Activated naive CD4-positive, alpha-beta T cell treated with anti-CD3 and anti-CD28 coated beads for 36 hours (primary cell): ENCODE measurements around the gene CLDN15. TPM values are rescaled to one million over a fixed set of nuclear protein-coding genes. Genes with fewer than 3 reads are reported as not detected.
"Not testable (repeated sequence)": the region's sequence is repeated elsewhere in the genome, so short reads cannot be mapped to it uniquely, and the experiment has no call there.

Source experiments
- CTCF ChIA-PET: fragments of 350-600 bp; sonication (Branson Sonifier 250); formaldehyde crosslinking; loops from one replicate; lab custom pipeline; 2021; ENCODE audit warnings: antibody characterized with exemption; lab: Charles Lee
- DNase-seq: peaks from one replicate; pipeline ENCODE4 v3.0.0-alpha.2; 2020
- H3K27ac Mint-ChIP-seq: one replicate; pipeline ENCODE4 v1.8.0; 2021; ENCODE audit warnings: mild to moderate bottlenecking, mixed read lengths
- H3K27me3 Mint-ChIP-seq: one replicate; pipeline ENCODE4 v1.8.0; 2021; ENCODE audit warnings: low read depth, mixed read lengths
- H3K36me3 Mint-ChIP-seq: one replicate; pipeline ENCODE4 v1.8.0; 2021; ENCODE audit warnings: low read depth, mixed read lengths
- H3K4me1 Mint-ChIP-seq: one replicate; pipeline ENCODE4 v1.8.0; 2021; ENCODE audit warnings: low read depth, mixed read lengths
- H3K4me3 Mint-ChIP-seq: one replicate; pipeline ENCODE4 v1.8.0; 2021; ENCODE audit warnings: mild to moderate bottlenecking, moderate library complexity, mixed read lengths
- H3K9me3 Mint-ChIP-seq: one replicate; pipeline ENCODE4 v1.8.0; 2021; ENCODE audit warnings: mixed read lengths
- intact Hi-C: fragments of 100-400 bp; cut with micrococcal nuclease; formaldehyde crosslinking; loops from one replicate; pipeline ENCODE4 v1.15.1; 2023
- total RNA-seq, 2 experiments: library from RNA; stranded (reverse); gene quantifications; one replicate each; pipeline ENCODE4 v1.2.3, GENCODE V29; 2021

CLDN15 gene
- total RNA-seq, 2 experiments from 2014 or later: 9.8 to 11.1 TPM

GRCh38 chr7:101216860-101217387 is 20.7 kb downstream of the CLDN15 start:
- peak overlapping the region; percentile 89 for H3K4me3 Mint-ChIP-seq
- CTCF ChIA-PET: interaction anchor here (0.9 to 3.3 kb wide), 7 partner anchors 24 to 158 kb away, joined by 3 to 18 read pairs (median 8); partner anchors contain the start of gene FIS1
- H3K36me3 Mint-ChIP-seq: peaks cover 4% of the 10 kb centered on the region
- H3K9me3 Mint-ChIP-seq: no peaks in the 10 kb centered on the region
- H3K27me3 Mint-ChIP-seq: no peaks in the 10 kb centered on the region
- no peak for DNase-seq
- H3K27ac Mint-ChIP-seq: no peak overlapping the region
- intact Hi-C loops: no loop called here
- H3K4me1 Mint-ChIP-seq: peaks cover 35% of the 10 kb centered on the region

- H3K27ac Mint-ChIP-seq: no peak overlapping the region
- intact Hi-C loops: no loop called here
- peaks cover 31% of the 10 kb centered on the region for H3K4me1 Mint-ChIP-seq
- no peak for DNase-seq
- H3K4me3 Mint-ChIP-seq: peak overlapping the region; percentile 89
- no peaks in the 10 kb centered on the region for H3K9me3 Mint-ChIP-seq
- peaks cover 4% of the 10 kb centered on the region for H3K36me3 Mint-ChIP-seq
- no peaks in the 10 kb centered on the region for H3K27me3 Mint-ChIP-seq
- CTCF ChIA-PET: interaction anchor here (0.7 to 3.3 kb wide), 5 partner anchors 24 to 72 kb away, joined by 3 to 16 read pairs (median 8); no protein-coding TSS in a partner anchor
Measured at GRCh38 chr7:101216001-101216859, 21.4 kb downstream of the CLDN15 start.

GRCh38 chr7:101212014-101212413 is 25.6 kb downstream of the CLDN15 start:
- DNase-seq: no peak
- no peak overlapping the region for H3K4me3 Mint-ChIP-seq
- CTCF ChIA-PET: interaction anchor here (1.2 to 2.0 kb wide), 2 partner anchors 71 to 104 kb away, joined by 5 to 6 read pairs; no protein-coding TSS in a partner anchor
- H3K4me1 Mint-ChIP-seq: peaks cover 13% of the 10 kb centered on the region
- intact Hi-C loops: no loop called here
- no peak overlapping the region for H3K27ac Mint-ChIP-seq
- no peaks in the 10 kb centered on the region for H3K9me3 Mint-ChIP-seq
- H3K27me3 Mint-ChIP-seq: no peaks in the 10 kb centered on the region
- peaks cover 10% of the 10 kb centered on the region for H3K36me3 Mint-ChIP-seq

DNA sequence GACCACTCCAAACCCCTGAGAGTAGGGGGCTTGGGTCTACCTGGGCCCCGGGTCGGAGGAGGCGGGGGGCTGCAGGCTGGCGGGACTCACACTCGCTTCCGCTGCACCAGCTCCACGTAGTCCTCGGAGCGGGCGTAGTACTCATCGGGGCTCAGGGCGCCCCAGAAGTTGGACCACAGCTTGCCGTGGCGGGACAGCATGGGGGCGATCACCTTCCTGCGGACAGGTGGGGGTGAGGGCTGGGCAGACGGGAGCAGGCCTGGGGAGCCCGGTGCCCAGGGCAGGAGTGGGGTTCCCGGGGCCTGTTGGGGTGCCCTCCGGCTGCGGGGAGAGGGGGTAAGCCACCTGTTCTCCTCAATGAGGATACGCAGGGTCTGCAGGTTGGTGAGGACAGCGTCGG is 26.1 kb downstream of the CLDN15 start:
- intact Hi-C loops: no loop called here
- H3K9me3 Mint-ChIP-seq: no peaks in the 10 kb centered on the region
- H3K4me1 Mint-ChIP-seq: peaks cover 10% of the 10 kb centered on the region
- DNase-seq: no peak
- H3K27me3 Mint-ChIP-seq: no peaks in the 10 kb centered on the region
- CTCF ChIA-PET: interaction anchor here (1.2 to 2.0 kb wide), 2 partner anchors 71 to 105 kb away, joined by 5 to 6 read pairs; no protein-coding TSS in a partner anchor
- no peak overlapping the region for H3K27ac Mint-ChIP-seq
- peaks cover 12% of the 10 kb centered on the region for H3K36me3 Mint-ChIP-seq
- H3K4me3 Mint-ChIP-seq: no peak overlapping the region

DNA sequence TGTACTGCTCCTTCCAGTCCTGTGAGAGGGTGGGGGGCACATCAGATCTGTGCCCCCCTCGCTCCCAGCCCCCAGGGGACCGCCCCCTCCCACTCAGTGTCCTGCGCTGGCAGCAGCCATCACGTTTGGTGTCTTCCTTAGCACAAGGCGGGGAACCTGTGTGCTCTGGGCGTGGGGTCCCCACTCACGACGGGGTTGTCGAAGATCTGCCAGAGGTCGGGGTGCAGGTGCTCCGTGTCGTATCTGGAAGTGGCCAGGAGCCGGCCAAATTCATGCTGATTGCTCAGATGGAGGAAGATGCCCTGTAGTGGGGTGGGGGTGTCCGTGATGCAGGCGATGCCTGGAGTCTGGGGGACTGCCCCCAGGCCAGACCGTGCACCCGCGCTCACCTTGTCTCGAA is 27.5 kb downstream of the CLDN15 start:
- Mint-ChIP-seq H3K4me3 (no peak overlapping the region), H3K36me3 (peaks cover 14% of the 10 kb centered on the region), H3K27me3 (no peaks in the 10 kb centered on the region), H3K27ac (no peak overlapping the region), H3K9me3 (no peaks in the 10 kb centered on the region), H3K4me1 (no peaks in the 10 kb centered on the region)
- intact Hi-C loops: no loop called here
- CTCF ChIA-PET: no interaction called here
- no peak for DNase-seq

GRCh38 chr7:101208794-101209193 is 28.8 kb downstream of the CLDN15 start:
- H3K27ac Mint-ChIP-seq: no peak overlapping the region
- peaks cover 2% of the 10 kb centered on the region for H3K4me1 Mint-ChIP-seq
- no peak overlapping the region for H3K4me3 Mint-ChIP-seq
- DNase-seq: no peak
- intact Hi-C loops: no loop called here
- H3K9me3 Mint-ChIP-seq: no peaks in the 10 kb centered on the region
- peaks cover 11% of the 10 kb centered on the region for H3K36me3 Mint-ChIP-seq
- CTCF ChIA-PET: no interaction called here
- H3K27me3 Mint-ChIP-seq: peaks cover under 1% of the 10 kb centered on the region

GRCh38 chr7:101207459-101207858 is 30.1 kb downstream of the CLDN15 start:
- Mint-ChIP-seq H3K9me3 (no peaks in the 10 kb centered on the region), H3K4me3 (no peak overlapping the region)

GRCh38 chr7:101206665-101207042 is 30.9 kb downstream of the CLDN15 start:
- no peak overlapping the region for H3K27ac Mint-ChIP-seq
- peaks cover 7% of the 10 kb centered on the region for H3K27me3 Mint-ChIP-seq
- H3K36me3 Mint-ChIP-seq: peaks cover 11% of the 10 kb centered on the region
- no peak overlapping the region for H3K4me3 Mint-ChIP-seq
- H3K4me1 Mint-ChIP-seq: peaks cover 7% of the 10 kb centered on the region
- CTCF ChIA-PET: interaction anchor here (1.8 kb wide), 1 partner anchor 14 kb away, joined by 5 read pairs; no protein-coding TSS in a partner anchor
- DNase-seq: no peak
- no peaks in the 10 kb centered on the region for H3K9me3 Mint-ChIP-seq
- intact Hi-C loops: no loop called here

More at GRCh38 chr7:101207459-101207858, 30.1 kb downstream of the CLDN15 start:
- no peak overlapping the region for H3K27ac Mint-ChIP-seq
- H3K4me1 Mint-ChIP-seq: peaks cover 7% of the 10 kb centered on the region
- peaks cover 7% of the 10 kb centered on the region for H3K27me3 Mint-ChIP-seq
- intact Hi-C loops: no loop called here
- no peak for DNase-seq
- H3K36me3 Mint-ChIP-seq: peaks cover 11% of the 10 kb centered on the region
- CTCF ChIA-PET: interaction anchor here (0.9 to 1.1 kb wide), 2 partner anchors 15 to 63 kb away, joined by 4 to 5 read pairs; no protein-coding TSS in a partner anchor

DNA sequence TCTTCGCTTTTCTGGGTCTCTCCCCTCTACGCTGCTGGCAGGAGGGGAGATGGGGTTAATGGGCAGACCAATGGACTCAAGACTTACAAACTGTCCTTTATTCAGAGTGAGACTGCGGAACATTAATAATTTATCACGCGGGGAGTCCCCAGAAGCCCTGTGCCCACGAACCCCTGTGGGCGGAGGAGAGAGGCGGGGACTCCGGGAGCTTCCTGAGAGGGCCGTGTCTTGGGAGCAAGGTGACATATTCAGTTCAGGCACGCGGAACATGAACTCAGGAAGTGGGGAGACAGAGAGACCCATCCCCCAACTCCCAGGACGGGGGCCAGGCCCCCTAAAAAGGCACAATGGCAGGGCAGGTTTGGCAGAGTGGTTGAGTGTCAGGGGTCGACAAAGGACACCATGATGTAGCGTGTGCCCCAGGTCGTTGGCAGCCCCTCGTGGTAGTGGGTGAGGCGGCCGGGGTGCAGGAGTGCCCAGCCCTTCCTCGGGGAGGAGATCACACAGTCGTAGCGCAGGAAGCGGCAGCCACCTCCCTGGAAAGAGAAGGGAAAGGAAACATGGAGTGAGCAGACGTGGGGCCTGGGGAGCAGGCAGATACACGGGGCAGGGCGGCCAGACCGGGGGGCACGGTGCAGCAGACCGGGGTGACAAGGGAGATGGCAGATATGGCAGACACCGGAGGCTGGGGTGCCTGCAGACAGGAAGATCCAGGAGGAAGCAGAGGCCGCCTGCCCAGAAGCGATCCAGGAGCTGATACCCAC is 31.5 kb downstream of the CLDN15 start:
- H3K4me3 Mint-ChIP-seq: no peak overlapping the region
- H3K36me3 Mint-ChIP-seq: peaks cover 11% of the 10 kb centered on the region
- H3K27ac Mint-ChIP-seq: no peak overlapping the region
- CTCF ChIA-PET: interaction anchor here (1.8 kb wide), 1 partner anchor 14 kb away, joined by 5 read pairs; no protein-coding TSS in a partner anchor
- peaks cover 9% of the 10 kb centered on the region for H3K4me1 Mint-ChIP-seq
- peaks cover 13% of the 10 kb centered on the region for H3K27me3 Mint-ChIP-seq
- H3K9me3 Mint-ChIP-seq: no peaks in the 10 kb centered on the region
- DNase-seq: no peak
- intact Hi-C loops: no loop called here

DNA sequence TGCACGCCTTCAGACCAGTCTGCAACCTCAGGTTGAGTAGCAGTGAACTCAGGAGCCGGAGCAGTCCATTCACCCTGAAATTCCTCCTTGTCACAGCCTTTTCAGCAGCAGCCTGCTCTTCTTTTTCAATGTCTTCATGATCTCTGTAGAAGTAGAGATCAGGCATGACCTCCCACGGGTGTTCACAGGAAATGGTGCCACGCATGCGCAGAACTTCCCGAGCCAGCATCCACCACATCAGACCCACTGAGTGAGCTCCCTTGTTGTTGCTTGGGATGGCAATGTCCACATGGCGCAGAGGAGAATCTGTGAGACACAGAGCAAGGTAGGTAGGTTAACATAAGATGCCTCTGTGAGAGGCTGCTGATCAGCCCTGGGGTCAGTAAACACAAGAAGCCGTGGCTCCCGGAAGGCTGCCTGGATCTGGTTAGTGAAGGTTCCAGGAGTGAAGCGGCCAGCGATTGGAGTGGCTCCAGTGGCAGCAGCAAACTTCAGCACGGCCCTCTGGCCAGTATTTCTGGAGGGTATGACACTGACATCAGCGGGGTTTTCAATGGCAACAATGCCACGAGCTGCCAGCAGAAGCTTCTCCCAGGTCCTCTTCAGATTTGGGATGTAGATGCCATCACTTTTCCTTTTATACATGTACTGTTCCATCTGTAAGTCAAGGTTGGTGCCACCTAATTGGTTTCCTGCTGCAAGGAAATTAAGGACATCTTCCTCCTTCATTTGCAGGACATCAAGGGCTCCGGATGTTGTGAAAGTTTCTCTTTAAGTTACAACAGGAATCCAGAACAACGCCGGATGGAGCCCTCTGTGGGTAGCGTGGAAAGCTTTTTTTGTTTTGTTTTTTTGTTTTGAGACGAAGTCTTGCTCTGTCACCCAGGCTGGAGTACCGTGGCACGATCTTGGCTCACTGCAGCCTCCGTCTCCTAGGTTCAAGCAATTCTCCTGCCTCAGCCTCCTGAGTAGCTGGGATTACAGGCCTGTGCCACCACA is 33.6 kb downstream of the CLDN15 start:
- peak overlapping the region; percentile 54 for H3K27ac Mint-ChIP-seq
- intact Hi-C loops: loop anchor here (5.0 kb wide), 2 partner anchors 38 to 78 kb away; no protein-coding TSS in a partner anchor
- H3K27me3 Mint-ChIP-seq: peaks cover 21% of the 10 kb centered on the region
- H3K36me3 Mint-ChIP-seq, H3K9me3 Mint-ChIP-seq: not testable (repeated sequence)
- H3K4me3 Mint-ChIP-seq: peak overlapping the region; percentile 61
- DNase-seq: peak; percentile 27
- CTCF ChIA-PET: interaction anchor here (0.6 to 2.3 kb wide), 6 partner anchors 11 to 313 kb away, joined by 3 to 6 read pairs (median 4); no protein-coding TSS in a partner anchor
- H3K4me1 Mint-ChIP-seq: peaks cover 14% of the 10 kb centered on the region

GRCh38 chr7:101202603-101202918 is 35.0 kb downstream of the CLDN15 start:
- Mint-ChIP-seq H3K4me3 (no peak overlapping the region), H3K27ac (no peak overlapping the region), H3K36me3 (peaks cover 5% of the 10 kb centered on the region), H3K9me3 (no peaks in the 10 kb centered on the region), H3K27me3 (peaks cover 21% of the 10 kb centered on the region), H3K4me1 (peaks cover 14% of the 10 kb centered on the region)
- intact Hi-C loops: loop anchor here (5.0 kb wide), 2 partner anchors 40 to 80 kb away; no protein-coding TSS in a partner anchor
- CTCF ChIA-PET: interaction anchor here (0.9 to 2.3 kb wide), 5 partner anchors 8 to 68 kb away, joined by 3 to 9 read pairs (median 5); no protein-coding TSS in a partner anchor
- no peak for DNase-seq
